HG03066 (cell line): ENCODE results near the gene LTBP2.

Experiments used
- ATAC-seq: cut with Tn5 transposase; IDR thresholded peaks from one replicate; pipeline ENCODE4 v1.9.1; 2021; ENCODE audit warnings: low read depth; ENCODE audit not compliant: unreplicated experiment

The LTBP2 gene

DNA sequence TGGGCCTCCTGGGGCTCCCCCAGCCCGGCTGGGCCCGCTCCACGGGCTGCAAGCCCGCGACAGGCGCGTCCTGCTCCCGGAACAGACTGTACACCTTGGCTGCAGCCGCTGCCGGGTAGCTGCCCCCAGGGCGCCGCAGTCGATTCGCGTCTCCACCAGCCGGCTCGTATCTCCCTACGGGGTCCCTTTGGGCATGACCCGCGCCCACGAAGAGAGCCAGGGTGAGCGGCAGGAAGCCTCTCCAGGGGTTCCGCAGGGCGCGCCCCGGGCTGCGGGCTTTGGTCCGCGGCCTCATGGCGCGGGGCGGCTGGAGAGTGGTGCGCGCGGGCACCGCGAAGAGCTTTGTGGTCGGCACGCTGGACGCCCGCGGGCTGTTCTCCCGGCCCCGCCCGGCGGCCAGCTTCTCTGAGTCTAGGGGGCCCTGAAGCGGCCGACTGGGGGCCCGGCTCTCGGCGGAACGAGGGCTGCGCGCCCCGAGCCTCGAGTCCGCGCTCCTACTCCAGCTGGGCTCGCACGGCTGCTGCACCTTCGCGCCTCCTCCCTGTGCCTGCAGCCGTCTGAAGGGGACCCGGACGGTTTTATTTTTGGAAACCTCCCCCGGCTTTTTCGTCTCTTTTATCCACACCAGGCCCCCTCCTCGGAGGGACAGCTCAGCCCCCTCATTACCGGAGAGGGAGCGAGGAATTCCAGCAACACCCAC, at the start of gene LTBP2:
LTBP2 (minus strand) TSS at position 588 of the 700 bp plus-strand sequence; CDS start at position 295, 293 bp downstream.
- ATAC-seq: no peak

DNA sequence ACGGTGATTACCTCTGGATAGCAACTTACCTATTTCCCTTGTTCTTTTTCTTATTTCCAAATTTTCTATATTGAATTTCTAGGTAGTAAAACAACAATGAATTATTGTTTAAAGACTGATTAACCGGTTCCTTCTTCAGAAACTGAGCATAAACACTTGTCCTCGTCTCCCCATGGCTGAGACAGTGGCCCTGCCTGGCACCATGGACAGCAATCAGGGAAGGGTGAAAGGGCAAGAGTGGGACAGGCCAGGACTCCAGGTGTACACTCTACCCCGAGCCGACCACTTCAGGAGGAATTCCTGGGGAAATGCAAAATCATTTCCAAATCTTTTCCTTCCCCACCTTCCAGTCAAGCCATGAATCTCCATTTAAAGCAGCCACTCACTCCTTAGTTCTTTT, 48.8 kb upstream of the LTBP2 start:
- ATAC-seq: no peak

DNA sequence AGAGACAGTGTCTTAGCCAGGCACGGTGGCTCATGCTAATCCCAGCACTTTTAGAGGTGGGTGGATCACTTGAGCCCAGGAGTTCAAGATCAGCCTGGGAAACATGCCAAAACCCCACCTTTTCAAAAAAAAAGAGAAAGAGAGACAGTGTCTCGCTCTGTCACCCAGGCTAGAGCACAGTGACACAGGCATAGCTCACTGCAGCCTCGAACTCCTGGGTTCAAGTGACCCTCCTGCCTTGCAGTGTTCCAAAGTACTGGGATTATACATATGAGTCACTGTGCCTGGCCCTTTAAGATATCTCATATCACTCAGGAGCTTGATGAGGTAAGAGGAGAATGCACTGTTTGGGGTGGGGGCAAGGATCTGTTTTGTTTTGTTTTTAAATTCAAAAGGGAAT, 48.1 kb upstream of the LTBP2 start:
- ATAC-seq: no peak

DNA sequence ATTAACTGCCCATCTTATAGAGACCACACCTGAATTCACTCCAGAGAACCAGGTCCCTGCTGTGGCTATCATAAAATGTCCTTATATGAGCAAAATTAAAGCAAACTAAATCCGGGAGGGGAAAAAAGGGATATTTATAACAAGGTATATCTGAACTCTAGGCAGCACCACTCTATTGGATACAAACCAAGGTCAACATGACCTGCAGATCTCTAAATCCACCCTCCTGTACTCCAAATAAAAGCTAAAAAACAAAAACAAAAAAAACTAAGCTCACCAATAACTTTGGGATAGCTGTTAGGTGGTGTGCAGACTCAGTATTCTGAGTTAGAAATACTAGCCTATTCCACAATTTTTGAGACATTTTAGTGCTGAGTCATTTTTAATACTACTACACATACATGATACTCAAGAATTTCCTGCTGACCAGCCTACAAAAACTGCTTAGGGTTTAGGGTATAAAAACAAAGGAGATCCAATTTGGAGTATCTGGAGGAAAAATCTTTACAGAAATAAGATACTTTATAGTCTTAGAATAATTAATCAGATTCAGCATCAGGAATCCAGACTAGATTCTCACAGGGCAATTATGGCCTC, 46.6 kb upstream of the LTBP2 start:
- ATAC-seq: no peak

DNA sequence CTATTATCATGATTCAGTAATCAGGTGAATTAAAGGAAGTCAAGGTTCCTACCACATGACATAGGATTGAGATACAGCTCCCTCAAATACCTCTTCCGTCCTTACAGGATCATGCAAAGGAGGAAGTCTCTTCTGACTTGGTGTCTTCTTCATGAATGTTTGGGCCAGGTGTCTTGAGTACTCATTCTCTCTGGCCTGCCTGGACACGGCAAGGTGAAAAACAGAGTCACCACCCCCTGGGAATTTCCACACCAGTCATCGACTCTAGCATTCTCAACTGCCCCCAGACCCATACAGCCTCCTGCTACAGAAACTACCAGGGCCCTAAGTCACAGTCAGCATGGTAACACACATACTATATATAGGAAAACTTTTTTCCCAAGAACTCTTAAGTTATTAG, 44.9 kb upstream of the LTBP2 start:
- ATAC-seq: no peak

DNA sequence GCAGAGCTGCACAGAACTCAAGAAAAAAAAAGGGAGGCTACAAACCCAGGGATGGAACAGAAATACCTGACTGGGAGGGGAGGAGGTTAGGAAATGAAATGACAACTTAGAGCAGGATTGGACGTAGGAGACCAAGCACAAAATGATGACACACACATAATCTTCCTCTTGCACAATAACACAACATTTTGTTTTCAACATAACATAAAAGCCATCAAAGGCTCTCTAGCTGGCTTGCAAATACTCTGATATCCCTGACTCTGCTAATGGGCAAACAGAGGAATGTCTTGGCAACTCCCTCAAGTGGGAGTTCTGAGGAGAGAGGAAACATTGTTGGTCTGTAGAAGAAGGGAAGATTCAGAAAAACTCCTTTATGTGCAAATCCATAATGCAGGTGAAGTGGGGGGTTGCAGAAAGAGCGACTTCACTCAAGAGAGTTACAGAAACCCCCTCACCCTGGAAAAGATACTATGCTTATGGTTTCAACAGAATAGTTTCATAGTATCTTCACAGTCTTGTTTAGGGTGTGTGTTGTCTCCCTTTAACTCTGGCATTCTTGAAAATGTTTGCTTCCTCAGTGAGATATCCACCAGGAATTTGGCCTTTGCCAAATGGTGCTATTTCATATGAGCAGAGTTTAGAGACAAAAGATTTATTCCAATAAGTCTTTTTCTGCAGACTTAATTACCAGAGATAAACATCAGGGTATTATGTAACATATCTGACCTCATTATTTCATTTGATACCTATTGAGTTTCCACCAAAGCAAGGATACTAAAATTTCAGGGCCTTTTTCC, 43.8 kb upstream of the LTBP2 start:
- ATAC-seq: no peak

DNA sequence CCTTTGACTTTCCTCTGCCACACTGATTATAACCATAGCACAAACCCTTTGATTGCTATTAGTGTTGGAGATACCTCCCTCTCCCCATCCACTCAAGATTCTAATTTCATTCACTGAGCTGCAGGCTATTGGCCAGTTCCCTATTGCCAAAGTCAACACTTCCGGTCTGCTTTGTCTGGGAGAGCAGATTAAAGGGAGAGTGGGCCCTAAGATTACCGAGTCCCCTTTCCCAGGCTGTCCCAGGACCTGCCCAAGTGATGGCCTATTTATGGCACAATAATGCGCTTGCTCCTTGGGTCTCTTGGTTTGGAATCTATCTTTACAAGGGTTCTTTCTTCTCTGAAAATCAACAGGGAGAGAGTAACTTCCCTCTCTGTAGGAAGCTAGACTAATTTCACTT, 42.9 kb upstream of the LTBP2 start:
- ATAC-seq: no peak

DNA sequence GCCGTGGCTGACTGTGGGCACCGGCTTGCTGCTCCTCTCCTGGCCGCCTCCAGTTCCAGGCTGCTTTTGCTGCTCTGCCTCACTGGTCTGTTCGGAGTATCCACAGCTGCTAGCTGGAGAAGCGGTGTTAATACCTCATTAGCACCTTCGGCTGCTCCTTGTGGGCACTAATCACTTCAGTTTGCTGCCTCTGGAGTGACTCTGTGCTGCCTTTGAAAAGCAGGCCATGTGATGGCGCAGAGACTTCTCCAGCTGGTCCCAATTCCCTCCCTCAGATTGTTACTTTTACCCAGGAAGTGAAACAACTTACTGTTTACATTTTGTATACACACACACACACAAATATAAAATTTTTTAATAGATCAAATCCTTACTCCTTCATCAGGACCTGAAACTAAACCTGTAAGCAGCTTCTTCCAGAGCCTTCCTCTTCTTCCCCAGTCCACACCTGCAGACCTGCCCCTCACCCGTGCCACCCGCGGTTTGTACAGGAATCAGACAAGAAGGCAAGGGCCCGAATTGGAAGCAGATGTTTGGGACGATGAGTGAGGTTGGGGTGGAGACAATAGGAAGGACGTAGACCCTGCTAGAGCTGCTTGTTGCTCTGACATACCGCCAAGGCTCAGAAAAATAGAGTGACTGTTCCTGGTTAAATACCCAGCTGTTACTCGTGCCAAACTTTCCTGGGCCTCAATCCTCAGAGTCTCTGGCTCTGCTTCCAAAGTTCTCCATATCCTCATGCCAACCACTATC, 41.5 kb upstream of the LTBP2 start:
- ATAC-seq: no peak

DNA sequence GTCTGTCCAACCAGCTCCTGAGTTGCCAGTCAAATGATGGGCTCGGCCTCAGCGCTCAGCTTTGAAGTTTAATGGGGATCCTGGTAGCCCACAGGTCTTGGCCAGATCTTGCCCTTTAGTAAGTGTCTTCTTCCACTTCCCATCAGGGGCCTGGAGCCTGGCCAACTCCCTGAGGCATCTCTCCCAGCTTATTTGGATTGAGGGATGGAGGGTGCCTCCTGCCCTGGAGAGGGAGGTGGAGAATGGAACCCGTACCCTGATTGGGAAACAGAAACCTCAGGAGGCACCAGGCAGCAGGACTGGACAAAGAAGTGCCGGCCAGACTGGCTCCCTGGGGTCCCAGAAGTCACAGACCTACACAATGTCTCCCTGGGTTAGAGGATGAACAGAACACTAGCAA, 40.5 kb upstream of the LTBP2 start:
- ATAC-seq: no peak

DNA sequence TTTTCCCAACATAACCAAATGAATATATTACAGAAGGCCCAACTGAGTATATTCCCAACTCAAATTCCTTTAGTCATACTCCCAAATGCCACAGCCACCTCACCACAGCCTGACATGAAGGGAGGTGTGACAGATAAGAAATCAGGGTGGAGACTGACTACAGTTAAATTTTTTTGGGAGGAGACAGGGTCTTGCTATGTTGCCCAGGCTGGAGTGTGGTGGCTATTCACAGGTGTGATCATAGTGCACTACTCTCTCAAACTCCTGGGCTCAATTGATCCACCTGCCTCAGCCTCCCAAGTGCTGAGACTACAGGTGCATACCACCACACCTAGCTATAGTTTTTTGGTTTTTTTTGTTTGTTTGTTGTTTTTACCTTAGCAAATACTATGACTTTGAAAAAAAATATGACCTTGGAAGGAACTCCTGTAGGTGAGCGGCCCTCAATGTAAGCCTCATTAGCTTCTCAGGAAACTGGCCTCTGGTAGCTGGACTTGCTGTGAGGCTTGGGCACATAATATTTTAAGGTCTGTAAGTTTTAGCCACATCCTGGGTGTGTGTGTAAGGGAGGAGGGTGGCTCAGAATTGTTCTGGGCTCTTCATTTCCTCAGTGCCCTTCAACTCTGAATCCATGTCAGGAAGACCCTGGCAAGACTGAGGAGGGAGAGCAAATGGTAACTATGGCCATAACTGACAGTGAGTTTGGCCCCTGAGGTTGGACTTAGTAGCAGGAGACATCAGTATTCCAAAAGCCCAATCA, 39.1 kb upstream of the LTBP2 start:
- no peak for ATAC-seq

DNA sequence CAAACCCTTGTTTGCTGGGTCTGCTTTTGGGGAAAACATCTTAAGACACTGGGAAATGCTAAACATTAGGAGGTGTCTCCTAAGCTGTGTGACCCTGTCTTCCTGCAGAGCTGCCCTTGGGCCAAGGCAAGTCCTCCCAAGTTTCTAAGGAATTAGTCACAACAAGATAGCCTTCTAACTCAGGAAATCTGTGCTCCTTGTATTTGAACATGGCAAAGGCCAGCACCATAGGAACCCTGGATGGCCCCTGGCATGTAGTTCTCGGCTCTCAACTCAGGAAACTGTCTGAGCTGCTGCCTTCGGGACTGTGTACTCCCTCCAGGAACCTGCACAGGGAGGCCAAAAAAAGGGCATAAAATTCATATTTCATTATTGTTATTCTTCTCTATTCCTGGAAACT, 37.6 kb upstream of the LTBP2 start:
- no peak for ATAC-seq

DNA sequence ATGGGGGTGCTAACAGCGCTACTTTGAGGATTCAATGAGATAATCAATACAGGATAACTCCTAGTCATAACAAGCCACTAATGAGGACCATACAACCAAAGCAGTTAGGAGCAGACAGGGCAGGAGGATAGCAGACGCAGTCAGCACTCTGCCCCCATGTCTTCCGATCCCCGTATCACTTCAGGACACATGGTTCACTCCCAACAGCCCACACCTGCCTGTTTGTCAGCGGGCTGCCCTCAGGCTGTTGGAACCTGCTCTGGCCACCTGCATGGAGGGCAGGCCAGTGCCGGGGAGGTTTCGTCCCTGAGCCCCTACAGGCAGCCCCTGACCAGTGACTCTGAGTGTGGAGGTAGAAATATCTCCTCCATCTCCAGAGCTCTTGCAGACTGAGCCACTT, 37.1 kb upstream of the LTBP2 start:
- ATAC-seq: no peak

DNA sequence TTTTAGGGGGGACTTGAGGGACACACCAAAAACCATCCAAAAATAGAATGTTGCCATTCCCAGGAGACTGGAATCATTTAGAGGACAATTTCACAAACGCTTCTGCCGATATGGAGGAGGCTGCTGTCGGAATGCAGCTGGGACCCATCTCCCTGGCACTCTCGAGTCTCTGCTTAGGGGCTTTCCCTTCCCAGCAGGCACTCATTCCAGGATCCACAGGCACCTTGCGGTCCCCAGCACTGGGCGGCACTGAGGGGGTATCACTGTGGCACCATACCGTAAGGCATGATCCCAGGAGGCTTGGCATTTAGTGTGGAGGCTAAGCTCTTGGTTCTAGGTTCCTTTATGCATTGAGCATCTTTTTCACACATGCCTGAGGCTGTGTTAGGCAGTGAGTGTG, 36.6 kb upstream of the LTBP2 start:
- no peak for ATAC-seq

DNA sequence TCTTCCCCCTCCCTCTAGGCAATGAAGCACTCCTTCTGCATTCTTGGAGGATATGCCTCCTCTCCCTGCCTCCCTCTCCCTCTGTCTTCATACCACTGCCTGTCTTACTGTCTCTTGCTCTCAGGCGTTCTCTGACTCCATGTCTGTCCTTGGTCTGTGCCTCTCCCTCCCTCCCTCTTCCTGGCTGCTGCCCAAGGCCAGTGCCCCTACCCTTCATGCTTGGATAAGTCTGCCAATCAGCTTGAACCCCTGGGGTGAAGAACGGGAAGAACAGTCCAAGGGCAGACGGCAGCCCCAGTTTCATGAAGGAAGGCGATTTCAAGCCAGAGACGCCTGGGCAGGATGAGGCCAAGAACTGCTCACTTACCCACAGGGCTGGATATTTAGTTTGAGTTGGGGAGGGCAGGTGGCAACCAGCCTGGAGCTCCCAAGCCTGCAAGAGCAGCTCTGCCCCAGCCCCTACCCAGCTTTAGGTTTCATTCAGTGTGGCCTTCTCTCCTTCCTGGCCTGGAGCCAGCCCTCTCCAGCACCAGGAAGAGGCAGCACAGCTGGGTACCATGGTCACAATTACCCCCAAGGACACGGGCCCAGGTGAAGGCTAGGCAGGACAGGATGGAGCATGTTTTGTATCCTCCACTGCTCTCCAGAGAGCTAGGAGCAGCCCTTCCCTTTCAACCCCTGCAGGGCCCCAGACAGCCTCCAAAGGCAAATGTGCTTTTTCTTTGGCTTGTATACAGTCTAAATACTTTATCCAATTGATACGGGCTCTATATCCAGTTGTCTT, 35.8 kb upstream of the LTBP2 start:
- no peak for ATAC-seq

DNA sequence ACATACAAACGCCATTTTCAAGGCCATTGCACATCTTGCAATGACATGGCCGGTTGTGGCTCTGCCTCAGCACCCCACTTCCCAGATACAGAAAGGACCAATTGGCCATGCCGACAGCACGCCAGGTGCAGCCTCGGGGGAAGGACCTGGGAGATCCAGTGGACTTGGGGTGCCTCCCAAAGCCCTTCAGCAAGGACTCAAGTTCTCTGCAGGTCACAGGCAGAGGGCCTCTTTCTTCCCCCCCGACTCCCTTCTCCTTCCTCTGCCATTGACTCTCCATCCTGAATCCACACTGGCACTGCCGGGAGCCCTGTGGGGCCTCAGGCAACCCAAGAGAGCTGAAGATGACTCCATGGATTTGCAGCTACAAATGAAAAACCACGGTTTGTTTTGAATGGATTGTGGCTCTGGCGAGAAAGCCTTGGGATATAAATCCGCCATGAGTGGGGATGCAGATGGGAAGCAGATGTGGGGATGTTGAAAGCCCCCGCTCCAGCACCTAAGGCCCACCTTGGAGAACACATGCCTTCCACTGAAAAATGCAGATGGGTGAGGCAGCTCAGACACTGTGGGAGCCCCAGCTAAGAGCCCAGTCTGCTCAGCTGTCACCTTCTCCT, 35.1 kb upstream of the LTBP2 start:
- ATAC-seq: no peak

DNA sequence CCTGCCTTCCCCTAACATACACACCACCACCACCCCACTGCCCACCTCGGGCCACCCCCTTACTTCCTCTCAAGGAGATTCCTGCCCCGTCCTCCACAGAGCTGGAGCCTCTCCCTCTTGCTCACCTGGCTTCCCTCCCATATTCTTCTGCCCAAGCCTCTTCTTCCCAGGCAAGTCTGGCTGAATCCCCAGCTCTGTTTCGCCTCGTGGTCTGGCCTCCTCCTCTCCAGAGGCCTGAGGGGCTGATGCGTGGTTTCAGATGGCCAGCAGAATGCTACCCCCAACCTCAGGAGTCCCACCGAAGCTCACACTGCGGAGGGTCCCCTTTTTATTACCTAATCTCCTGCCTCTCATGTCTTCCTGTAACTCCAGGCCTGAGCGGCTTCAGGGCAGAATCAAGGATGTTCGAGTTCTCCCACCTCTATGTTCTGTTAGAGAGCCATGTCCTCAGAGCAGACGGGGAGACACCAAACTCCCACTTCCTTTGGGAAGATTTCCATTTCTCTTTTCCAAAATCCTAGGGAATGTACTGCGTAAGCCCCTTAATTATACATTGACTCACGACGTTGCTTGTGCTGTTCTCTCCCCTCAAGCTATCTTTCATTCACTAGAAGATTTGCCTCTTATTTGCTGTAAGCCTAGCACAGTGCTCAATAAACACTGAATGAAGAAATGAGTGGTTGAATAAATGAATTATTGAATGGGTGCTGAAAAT, 33.9 kb upstream of the LTBP2 start:
- ATAC-seq: no peak

DNA sequence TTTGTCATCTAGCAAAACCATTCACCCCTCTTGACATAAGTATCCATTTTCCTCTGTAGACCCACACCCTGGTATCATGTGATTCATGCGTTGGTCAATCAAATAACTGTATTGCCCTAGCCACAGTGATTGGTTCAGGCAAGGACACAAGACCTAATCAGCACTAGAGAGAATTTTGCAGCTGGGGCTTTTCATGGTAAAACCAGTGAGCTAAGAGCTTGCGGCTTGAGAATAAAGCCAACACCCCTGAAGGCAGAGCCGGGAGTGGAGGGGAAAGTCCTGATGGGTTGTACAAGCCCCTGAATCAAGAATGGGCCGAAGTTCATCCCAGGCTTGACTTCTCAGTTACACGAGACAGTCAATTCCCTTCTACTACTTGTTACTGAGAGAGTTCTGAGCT, 33.2 kb upstream of the LTBP2 start:
- ATAC-seq: no peak

DNA sequence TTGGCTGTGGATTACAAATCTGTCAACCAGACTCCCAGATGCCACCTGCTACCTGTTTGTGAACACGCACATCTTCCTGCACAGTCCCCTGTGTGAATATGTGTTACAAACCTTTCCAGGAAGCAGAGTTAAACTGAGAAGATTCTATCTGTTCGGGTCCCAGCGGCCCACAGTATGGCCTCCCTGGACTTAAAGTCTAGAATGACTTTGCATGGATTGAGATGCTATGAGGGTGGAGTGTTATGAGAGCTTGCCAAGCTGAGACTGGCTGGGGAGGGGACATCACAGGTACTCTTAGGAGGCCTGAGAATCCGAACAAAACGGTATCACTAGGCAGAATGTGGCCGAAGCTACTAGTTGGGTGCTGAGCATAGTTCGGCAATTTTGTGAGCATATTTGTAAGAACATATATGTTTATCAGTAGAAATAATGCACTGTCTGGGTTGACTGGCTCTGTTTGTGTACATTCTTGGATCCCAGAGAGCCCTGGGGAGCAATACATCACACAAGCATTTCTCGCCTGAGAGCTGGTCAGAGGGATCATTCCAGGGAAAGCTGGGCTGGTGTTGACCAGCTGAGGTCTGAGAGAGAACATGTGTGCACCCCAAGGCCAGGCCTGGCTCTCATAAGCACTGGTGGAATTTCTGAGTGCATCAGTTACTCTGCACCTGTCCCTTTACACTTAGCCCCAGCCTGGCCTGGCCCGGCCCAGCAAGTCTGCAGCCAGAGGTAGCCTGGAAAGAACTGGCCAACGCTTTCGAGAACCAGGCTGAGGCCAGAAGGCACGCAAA, 29.8 kb upstream of the LTBP2 start:
- ATAC-seq: no peak
